H1 (cell line): Measurements from ENCODE around the gene SIK3. TPM values are rescaled to one million over a fixed set of nuclear protein-coding genes. Genes with fewer than 3 reads are reported as not detected.

ENCODE experiments used
- CTCF ChIA-PET: fragments of 300-600 bp; sonication (Branson Sonifier 250); formaldehyde crosslinking; loops from one replicate; lab custom pipeline; 2021; ENCODE audit not compliant: partially characterized antibody; lab: Charles Lee
- POLR2A ChIA-PET: fragments of 300-600 bp; sonication (Branson Sonifier 250); formaldehyde crosslinking; loops from one replicate; lab custom pipeline; 2021; ENCODE audit warnings: inconsistent platforms; ENCODE audit not compliant: partially characterized antibody; lab: Charles Lee
- DNase-seq, 2 experiments: peaks; one replicate each; pipeline versions ENCODE4 v3.0.0 to v3.0.0-alpha.2; 2010 to 2022; ENCODE audit warnings: low spot score in 2 of 2, low read depth in 1 of 2, mixed read lengths in 1 of 2
- FAIRE-seq: peaks from 2 replicates; lab custom pipeline; 2011; peaks lifted over from hg19 to GRCh38; lab: Jason Lieb, UNC
- H2AFZ ChIP-seq: 2 replicates; pipeline ENCODE4 v1.8.1; 2012; ENCODE audit warnings: low read length, inconsistent platforms
- H2AK5ac ChIP-seq: 2 replicates; pipeline ENCODE4 v1.6.1; 2013; ENCODE audit warnings: low read depth, low read length
- H2BK120ac ChIP-seq: replicated peaks from 2 replicates; pipeline ENCODE3; 2013; ENCODE audit warnings: low read depth, low read length, inconsistent platforms
- H2BK12ac ChIP-seq: 2 replicates; pipeline ENCODE4 v1.6.1; 2013; ENCODE audit warnings: low read depth, low read length
- H2BK15ac ChIP-seq: 2 replicates; pipeline ENCODE4 v1.6.1; 2013; ENCODE audit warnings: low read length
- H2BK20ac ChIP-seq: 2 replicates; pipeline ENCODE4 v1.6.1; 2013; ENCODE audit warnings: low read length
- H2BK5ac ChIP-seq: 2 replicates; pipeline ENCODE4 v1.6.1; 2013; ENCODE audit warnings: low read depth, low read length
- H3K14ac ChIP-seq: 2 replicates; pipeline ENCODE4 v1.6.1; 2013; ENCODE audit warnings: inconsistent platforms; ENCODE audit not compliant: insufficient read length
- H3K18ac ChIP-seq: 2 replicates; pipeline ENCODE4 v1.6.1; 2013; ENCODE audit warnings: low read length; ENCODE audit errors: extremely low read depth
- H3K23ac ChIP-seq: 2 replicates; pipeline ENCODE4 v1.6.1; 2013; ENCODE audit warnings: inconsistent platforms; ENCODE audit not compliant: insufficient read length
- H3K23me2 ChIP-seq: 2 replicates; pipeline ENCODE4 v1.6.1; 2013; ENCODE audit warnings: low read depth, low read length
- H3K27ac ChIP-seq: 2 replicates; pipeline ENCODE4 v1.6.1; 2011; ENCODE audit warnings: low read depth, low read length, inconsistent platforms
- H3K27me3 ChIP-seq, 4 experiments: replicated peaks in 1 of 4; 1 replicate in 1 of 4; 2 replicates in 3 of 4; pipeline versions ENCODE4 v1.6.1 to v1.8.1; 2011 to 2013; ENCODE audit warnings: low read length in 3 of 4, mild to moderate bottlenecking in 3 of 4, inconsistent platforms in 2 of 4, mixed read lengths in 2 of 4, moderate library complexity in 1 of 4; ENCODE audit not compliant: control insufficient read depth in 3 of 4, insufficient read depth in 3 of 4; ENCODE audit errors: extremely low read depth in 1 of 4
- H3K36me3 ChIP-seq, 4 experiments: 2 replicates each; pipeline versions ENCODE4 v1.6.1 to v1.8.1; 2011 to 2013; ENCODE audit warnings: mild to moderate bottlenecking in 4 of 4, low read length in 3 of 4, moderate library complexity in 2 of 4, control low read depth in 1 of 4, inconsistent platforms in 1 of 4; ENCODE audit not compliant: insufficient read depth in 4 of 4, control insufficient read depth in 2 of 4
- H3K4ac ChIP-seq: replicated peaks from 2 replicates; pipeline ENCODE3; 2013; ENCODE audit warnings: low read length, low read depth, mixed read lengths, inconsistent platforms; ENCODE audit not compliant: insufficient read length
- H3K4me1 ChIP-seq, 4 experiments: replicated peaks in 1 of 4; 1 replicate in 1 of 4; 2 replicates in 3 of 4; pipeline versions ENCODE4 v1.6.1 to v1.8.1; 2011 to 2013; ENCODE audit warnings: low read length in 3 of 4, inconsistent platforms in 2 of 4, mixed read lengths in 1 of 4; ENCODE audit not compliant: insufficient read depth in 4 of 4, control insufficient read depth in 3 of 4
- H3K4me2 ChIP-seq, 2 experiments: 2 replicates each; pipeline versions ENCODE4 v1.6.1 to v1.8.1; 2011 to 2013; ENCODE audit warnings: low read depth in 2 of 2, low read length in 2 of 2, control low read depth in 1 of 2, inconsistent platforms in 1 of 2, mild to moderate bottlenecking in 1 of 2; ENCODE audit not compliant: insufficient read depth in 1 of 2
- H3K4me3 ChIP-seq, 4 experiments: fragments of 200-600, 300-600 bp in 1 of 4; sonication (generic), shearing (Covaris generic), sonication (Bioruptor Twin) in 1 of 4; 2 replicates each; pipeline versions ENCODE4 v1.5.1 to v1.8.1; 2011 to 2016; ENCODE audit warnings: low read length in 4 of 4, low read depth in 3 of 4, control low read depth in 2 of 4, inconsistent platforms in 2 of 4, mild to moderate bottlenecking in 2 of 4, mixed read lengths in 1 of 4, moderate library complexity in 1 of 4; ENCODE audit not compliant: insufficient read depth in 2 of 4; ENCODE audit errors: extremely low read depth in 1 of 4
- H3K56ac ChIP-seq: replicated peaks from 2 replicates; pipeline ENCODE3; 2013; ENCODE audit warnings: low read depth, mild to moderate bottlenecking, mixed read lengths, low read length, inconsistent platforms; ENCODE audit not compliant: insufficient read length
- H3K79me1 ChIP-seq: 2 replicates; pipeline ENCODE4 v1.6.1; 2013; ENCODE audit warnings: low read depth, low read length, control low read depth
- H3K79me2 ChIP-seq, 2 experiments: 2 replicates each; pipeline versions ENCODE4 v1.6.1 to v1.8.1; 2012 to 2013; ENCODE audit warnings: low read length in 2 of 2, mild to moderate bottlenecking in 2 of 2, inconsistent platforms in 1 of 2; ENCODE audit not compliant: insufficient read depth in 2 of 2, control insufficient read depth in 1 of 2
- H3K9ac ChIP-seq, 4 experiments: replicated peaks in 1 of 4; 1 replicate in 1 of 4; 2 replicates in 3 of 4; pipeline versions ENCODE4 v1.6.1 to v1.8.1; 2011 to 2013; ENCODE audit warnings: low read depth in 3 of 4, low read length in 3 of 4, control low read depth in 2 of 4, mild to moderate bottlenecking in 2 of 4, moderate library complexity in 2 of 4, inconsistent platforms in 1 of 4; ENCODE audit errors: extremely low read depth in 1 of 4
- H3K9me3 ChIP-seq, 2 experiments: 2 replicates each; pipeline versions ENCODE4 v1.6.1 to v1.8.1; 2012 to 2013; ENCODE audit warnings: mild to moderate bottlenecking in 2 of 2, moderate library complexity in 2 of 2, control low read depth in 1 of 2, inconsistent platforms in 1 of 2, low read depth in 1 of 2, low read length in 1 of 2, mixed read lengths in 1 of 2; ENCODE audit not compliant: insufficient read depth in 2 of 2
- H4K20me1 ChIP-seq, 2 experiments: replicated peaks in 1 of 2; 2 replicates each; pipeline versions ENCODE3 to v1.8.1; 2011 to 2013; ENCODE audit warnings: inconsistent platforms in 2 of 2, low read length in 2 of 2, mild to moderate bottlenecking in 1 of 2; ENCODE audit not compliant: insufficient read depth in 2 of 2, control insufficient read depth in 1 of 2
- H4K5ac ChIP-seq: 2 replicates; pipeline ENCODE4 v1.6.1; 2013; ENCODE audit warnings: low read length, low read depth, mixed read lengths, inconsistent platforms; ENCODE audit not compliant: insufficient read length
- H4K8ac ChIP-seq: 2 replicates; pipeline ENCODE4 v1.8.0; 2013; ENCODE audit warnings: mild to moderate bottlenecking, moderate library complexity, low read length, inconsistent platforms; ENCODE audit not compliant: insufficient read depth; ENCODE audit errors: extremely low read depth
- H4K91ac ChIP-seq: replicated peaks from 2 replicates; pipeline ENCODE3; 2013; ENCODE audit warnings: low read length, mixed read lengths, inconsistent platforms; ENCODE audit not compliant: insufficient read length
- CBX8 ChIP-seq: fragments of 300-800, 300-1000 bp; sonication (generic); IDR thresholded peaks from 2 replicates; pipeline ENCODE4 v1.7.1; 2016; ENCODE audit warnings: low read depth, low read length, borderline replicate concordance
- HDAC2 ChIP-seq, 2 experiments: fragments of 300-600 bp in 1 of 2; sonication (generic) in 1 of 2; IDR thresholded peaks; 2 replicates each; pipeline ENCODE4 v1.6.1; 2011 to 2012; ENCODE audit warnings: low read depth in 2 of 2, low read length in 2 of 2, mild to moderate bottlenecking in 2 of 2, moderate library complexity in 2 of 2, borderline replicate concordance in 1 of 2, inconsistent platforms in 1 of 2
- KDM1A ChIP-seq: fragments of 200-600, 300-600 bp; sonication (generic); IDR thresholded peaks from 2 replicates; pipeline ENCODE4 v1.7.1; 2016; ENCODE audit warnings: mild to moderate bottlenecking, low read length, borderline replicate concordance
- KDM5A ChIP-seq: fragments of 200-600 bp; IDR thresholded peaks from 2 replicates; pipeline ENCODE4 v1.7.1; 2012; ENCODE audit warnings: mild to moderate bottlenecking, low read length, inconsistent platforms, mixed read lengths
- NANOG ChIP-seq: IDR thresholded peaks from 2 replicates; pipeline ENCODE4 v1.6.1; 2011; ENCODE audit warnings: low read length, low read depth, mild to moderate bottlenecking, inconsistent platforms; ENCODE audit not compliant: insufficient read depth, poor library complexity, severe bottlenecking
- NRF1 ChIP-seq: IDR thresholded peaks from 2 replicates; pipeline ENCODE4 v1.6.1; 2011; ENCODE audit warnings: mild to moderate bottlenecking, low read depth, low read length, improper control_type of control experiment
- RFX5 ChIP-seq: IDR thresholded peaks from 2 replicates; pipeline ENCODE4 v1.6.1; 2011; ENCODE audit warnings: low read depth, low read length, improper control_type of control experiment, borderline replicate concordance
- RNF2 ChIP-seq: fragments of 200-900, 300-1000 bp; sonication (generic); IDR thresholded peaks from 2 replicates; pipeline ENCODE4 v1.7.1; 2016; ENCODE audit warnings: borderline replicate concordance, low read depth, mild to moderate bottlenecking, antibody characterized with exemption, low read length; ENCODE audit not compliant: poor library complexity, severe bottlenecking; ENCODE audit errors: missing control alignments
- SIN3A ChIP-seq, 2 experiments: IDR thresholded peaks in 1 of 2; conservative IDR thresholded peaks in 1 of 2; 2 replicates each; pipeline ENCODE4 v1.6.1; 2011 to 2012; ENCODE audit warnings: low read length in 2 of 2, improper control_type of control experiment in 1 of 2, low read depth in 1 of 2, mild to moderate bottlenecking in 1 of 2
- TBP ChIP-seq: IDR thresholded peaks from 2 replicates; pipeline ENCODE4 v1.6.1; 2011; ENCODE audit warnings: low read depth, low read length, improper control_type of control experiment
- TCF12 ChIP-seq: IDR thresholded peaks from 2 replicates; pipeline ENCODE4 v1.6.1; 2011; ENCODE audit warnings: low read depth, mild to moderate bottlenecking, low read length
- ZNF274 ChIP-seq: IDR thresholded peaks from 2 replicates; pipeline ENCODE4 v1.7.0; 2012; ENCODE audit warnings: low read length, borderline replicate concordance; ENCODE audit errors: extremely low read depth
- WGBS, 2 experiments: shearing (Covaris generic) in 1 of 2; methylation state at CpG; one replicate each; pipeline versions ENCODE4 v1.1.6 to v1.1.7; 2013 to 2015; ENCODE audit warnings: low lambda C conversion rate in 2 of 2, mixed read lengths in 2 of 2, inconsistent platforms in 1 of 2, low coverage in 1 of 2, missing lambda C conversion rate in 1 of 2; ENCODE audit not compliant: insufficient replicate concordance in 2 of 2, insufficient coverage in 1 of 2, insufficient read length in 1 of 2; ENCODE audit errors: extremely low coverage in 1 of 2, missing lambda C conversion rate in 1 of 2; 5-methylcytosine and 5-hydroxymethylcytosine counted together
- polyA plus RNA-seq, 7 experiments: library from polyadenylated mRNA; depleted of rRNA in 3 of 7; stranded (reverse) in 5 of 7; unstranded in 2 of 7; fragments of >200 nt in 5 of 7; fragments of 200-250 nt in 2 of 7; gene quantifications; 1 replicate in 5 of 7; 2 replicates in 1 of 7; 4 replicates in 1 of 7; pipeline versions ENCODE4 v1.2.1 to v1.2.3, GENCODE V29; 2011 to 2013; ENCODE audit warnings: missing spikeins in 2 of 7, mixed read lengths in 2 of 7
- total RNA-seq: library from RNA; stranded (reverse); fragmentation: NEBNext Ultra II Directional; extraction: Animal tissue kit (Norgen Biotek cat#: 25700); gene quantifications from 2 replicates; pipeline ENCODE4 v1.2.1, GENCODE V29; 2021
- TF ChIP-seq, protein P1 (sequence below): IDR thresholded peaks from 2 replicates; pipeline ENCODE4 v1.6.1; 2011; ENCODE audit warnings: low read depth, mild to moderate bottlenecking, low read length; ENCODE audit not compliant: insufficient read depth

Gene SIK3
- total and polyA plus RNA-seq, 2 of the 8 experiments (the other 6 are each of a cell fraction or from before 2014, with no cell fraction given) = 19.9 to 32.1 TPM

GRCh38 chr11:116935514-116935913 is 162.7 kb downstream of the SIK3 start:
- no peaks in the 10 kb centered on the region for H3K36me3 ChIP-seq
- 80% methylated on average over 1 of the region's 1 CpG; no CpG with 5 or more reads in 1 of the 2 experiments for WGBS, 2 experiments
- H3K4me2 ChIP-seq = no peak overlapping the region
- H2BK5ac ChIP-seq = no peak overlapping the region
- no peaks in the 10 kb centered on the region; the same call in 1 of the 2 replicates for H3K23me2 ChIP-seq
- H3K4ac ChIP-seq = no peak overlapping the region
- H3K27ac ChIP-seq = no peak overlapping the region
- no peak overlapping the region for H2BK20ac ChIP-seq
- H3K18ac ChIP-seq = no peak overlapping the region
- H2BK15ac ChIP-seq = no peak overlapping the region
- no peak overlapping the region for H3K56ac ChIP-seq
- H2BK12ac ChIP-seq = no peak overlapping the region
- no peak overlapping the region for H3K4me3 ChIP-seq
- no peak overlapping the region for H3K23ac ChIP-seq
- no peak overlapping the region for H4K91ac ChIP-seq
- no peak overlapping the region for H2AK5ac ChIP-seq
- no peaks in the 10 kb centered on the region for H4K20me1 ChIP-seq
- DNase-seq (no peak), FAIRE-seq (no peak)
- H3K79me1 ChIP-seq = no peaks in the 10 kb centered on the region
- no peaks in the 10 kb centered on the region for H3K79me2 ChIP-seq
- H3K4me1 ChIP-seq = peaks cover 0 to under 1% (median under 1%) of the 10 kb centered on the region in 4 experiments; a peak in 3 of 7 replicates
- no peak overlapping the region for H2AFZ ChIP-seq
- no peak overlapping the region for H3K9ac ChIP-seq
- H4K8ac ChIP-seq = no peak overlapping the region
- no peaks in the 10 kb centered on the region for H3K9me3 ChIP-seq
- no peak overlapping the region for H2BK120ac ChIP-seq
- ChIA-PET POLR2A (no interaction called here), CTCF (no interaction called here)
- H4K5ac ChIP-seq = no peak overlapping the region
- no peak overlapping the region for H3K14ac ChIP-seq
- no peaks in the 10 kb centered on the region for H3K27me3 ChIP-seq
- TF ChIP-seq RFX5 (no peak), NRF1 (no peak), SIN3A (conservative IDR thresholded peaks at IDR 0.05 in 1 of 2, IDR thresholded peaks at IDR 0.05 in 1 of 2; ENCODE audit: low read depth in 1 of 2, low read length in 2 of 2) (no peak), TBP (no peak), ZNF274 (no peak), HDAC2 (IDR thresholded peaks at IDR 0.05; ENCODE audit: borderline replicate concordance in 1 of 2, low read depth in 2 of 2, low read length in 2 of 2) (no peak), TCF12 (no peak), KDM1A (no peak), NANOG (no peak), RNF2 (no peak), CBX8 (no peak), KDM5A (no peak)
- TF ChIP-seq, protein P1, sequence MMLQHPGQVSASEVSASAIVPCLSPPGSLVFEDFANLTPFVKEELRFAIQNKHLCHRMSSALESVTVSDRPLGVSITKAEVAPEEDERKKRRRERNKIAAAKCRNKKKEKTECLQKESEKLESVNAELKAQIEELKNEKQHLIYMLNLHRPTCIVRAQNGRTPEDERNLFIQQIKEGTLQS = no peak
